ENCODE results near the gene RPL18.
A peak's percentile ranks its signal among the peaks of the same experiment; 100 is the strongest.

The RPL18 gene

DNA sequence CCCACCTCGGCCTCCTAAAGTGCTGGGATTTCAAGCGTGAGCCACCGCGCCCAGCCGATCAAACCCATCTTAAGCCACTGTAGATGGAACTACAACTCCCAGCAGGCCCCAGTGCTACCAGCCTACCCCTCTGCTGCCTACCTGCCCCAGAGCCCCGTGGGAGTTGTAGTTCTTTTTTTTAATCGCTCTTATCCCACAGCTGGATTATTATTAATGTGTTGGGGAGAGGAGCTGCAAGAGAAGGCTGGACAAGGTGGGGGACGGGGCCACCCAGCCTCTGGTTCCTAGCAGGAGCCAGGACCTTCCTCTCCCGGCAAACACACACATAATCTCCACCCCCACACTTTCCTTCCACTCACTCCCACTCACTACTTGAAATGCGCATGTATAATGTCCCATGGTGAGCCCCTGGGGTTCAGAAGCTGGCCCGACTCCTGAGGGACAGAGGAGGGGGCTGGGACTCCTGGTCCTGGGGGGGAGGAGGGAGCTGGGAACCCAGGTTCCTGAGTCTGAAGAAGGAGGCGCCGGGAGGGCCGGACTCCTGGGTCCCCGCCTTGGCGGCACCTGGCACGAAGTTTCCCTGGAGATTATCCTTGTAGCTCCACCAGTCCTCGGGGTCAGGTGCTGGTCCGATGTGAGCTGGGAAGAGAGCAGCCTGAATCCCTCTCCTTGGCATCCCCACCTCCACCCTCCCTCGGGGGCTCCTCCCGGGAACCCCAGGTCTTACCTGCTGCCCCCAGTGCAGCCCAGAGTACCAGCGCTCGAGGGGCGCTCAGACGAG, 26.1 kb upstream of the RPL18 start:
- Histone ChIP-seq H3K4me3 (ENCODE audit: low read length in 2 of 2) (peak overlapping the region; percentile 53 to 64), H3K9ac (ENCODE audit: low read depth in 1 of 2, low read length in 2 of 2) (peak overlapping the region; percentile 43 to 59), H3K27me3 (ENCODE audit: control insufficient read depth in 2 of 2, insufficient read depth in 2 of 2, low read length in 2 of 2) (peaks cover 0 to 11% of the 10 kb centered on the region in 2 donors), H3K36me3 (ENCODE audit: control insufficient read depth in 2 of 2, insufficient read depth in 2 of 2, low read length in 2 of 2) (no peaks in the 10 kb centered on the region), H3K9me3 (ENCODE audit: control insufficient read depth in 2 of 2, low read length in 2 of 2) (no peaks in the 10 kb centered on the region), H3K4me1 (ENCODE audit: control insufficient read depth in 2 of 2, insufficient read depth in 2 of 2, low read length in 2 of 2) (peaks cover 8 to 16% of the 10 kb centered on the region in 2 donors), H3K27ac (ENCODE audit: low read depth in 2 of 2, low read length in 2 of 2) (peak overlapping the region; percentile 52 to 75)

- Histone ChIP-seq H3K27ac (ENCODE audit: low read depth in 2 of 2, low read length in 2 of 2) (no peak overlapping the region), H3K27me3 (ENCODE audit: control insufficient read depth in 2 of 2, insufficient read depth in 2 of 2, low read length in 2 of 2) (peaks cover 0 to 11% of the 10 kb centered on the region in 2 donors), H3K9ac (ENCODE audit: low read depth in 1 of 2, low read length in 2 of 2) (no peak overlapping the region), H3K36me3 (ENCODE audit: control insufficient read depth in 2 of 2, insufficient read depth in 2 of 2, low read length in 2 of 2) (no peaks in the 10 kb centered on the region), H3K4me3 (ENCODE audit: low read length in 2 of 2) (no peak overlapping the region), H3K9me3 (ENCODE audit: control insufficient read depth in 2 of 2, low read length in 2 of 2) (no peaks in the 10 kb centered on the region), H3K4me1 (ENCODE audit: control insufficient read depth in 2 of 2, insufficient read depth in 2 of 2, low read length in 2 of 2) (peaks cover 8 to 19% of the 10 kb centered on the region in 2 donors)
These were observed 25.4 kb upstream of the RPL18 start for GRCh38 chr19:48644355-48644754.

- H3K36me3 ChIP-seq (ENCODE audit: control insufficient read depth in 2 of 2, insufficient read depth in 2 of 2, low read length in 2 of 2), result no peaks in the 10 kb centered on the region
- no peak overlapping the region for H3K4me3 ChIP-seq (ENCODE audit: low read length in 2 of 2)
- H3K27me3 ChIP-seq (ENCODE audit: control insufficient read depth in 2 of 2, insufficient read depth in 2 of 2, low read length in 2 of 2), result peaks cover 0 to 11% of the 10 kb centered on the region in 2 donors
- no peaks in the 10 kb centered on the region for H3K9me3 ChIP-seq (ENCODE audit: control insufficient read depth in 2 of 2, low read length in 2 of 2)
- H3K9ac ChIP-seq (ENCODE audit: low read depth in 1 of 2, low read length in 2 of 2), result no peak overlapping the region
- H3K27ac ChIP-seq (ENCODE audit: low read depth in 2 of 2, low read length in 2 of 2), result no peak overlapping the region
- H3K4me1 ChIP-seq (ENCODE audit: control insufficient read depth in 2 of 2, insufficient read depth in 2 of 2, low read length in 2 of 2), result peaks cover 17 to 25% of the 10 kb centered on the region in 2 donors
These were observed 23.9 kb upstream of the RPL18 start for GRCh38 chr19:48642862-48643261.

DNA sequence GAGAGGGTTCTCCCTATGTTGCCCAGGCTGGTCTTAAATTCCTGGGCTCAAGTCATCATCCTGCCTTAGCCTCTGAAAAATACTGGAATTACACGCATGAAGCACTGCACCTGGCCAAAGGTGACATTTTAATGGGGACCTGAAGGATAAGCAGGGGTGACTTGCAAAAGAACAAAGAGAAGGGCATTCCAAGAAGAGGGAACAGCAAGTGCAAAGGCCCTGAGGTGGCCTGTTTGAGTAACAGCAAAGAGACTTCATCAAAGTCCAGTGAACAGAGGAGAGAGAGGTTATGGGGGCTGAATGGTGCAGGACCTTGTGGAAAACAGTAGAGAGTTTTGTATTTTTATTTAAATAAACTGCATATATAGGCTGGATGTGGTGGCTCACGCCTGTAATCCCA, 22.9 kb upstream of the RPL18 start:
- Histone ChIP-seq H3K9ac (ENCODE audit: low read depth in 1 of 2, low read length in 2 of 2) (no peak overlapping the region), H3K36me3 (ENCODE audit: control insufficient read depth in 2 of 2, insufficient read depth in 2 of 2, low read length in 2 of 2) (no peaks in the 10 kb centered on the region), H3K27me3 (ENCODE audit: control insufficient read depth in 2 of 2, insufficient read depth in 2 of 2, low read length in 2 of 2) (peaks cover 0 to 7% of the 10 kb centered on the region in 2 donors), H3K27ac (ENCODE audit: low read depth in 2 of 2, low read length in 2 of 2) (no peak overlapping the region), H3K9me3 (ENCODE audit: control insufficient read depth in 2 of 2, low read length in 2 of 2) (no peaks in the 10 kb centered on the region), H3K4me1 (ENCODE audit: control insufficient read depth in 2 of 2, insufficient read depth in 2 of 2, low read length in 2 of 2) (peaks cover 17 to 25% of the 10 kb centered on the region in 2 donors), H3K4me3 (ENCODE audit: low read length in 2 of 2) (no peak overlapping the region)

GRCh38 chr19:48639483-48640375, 20.8 kb upstream of the RPL18 start:
- H3K4me3 ChIP-seq (ENCODE audit: low read length in 2 of 2), result no peak overlapping the region
- H3K4me1 ChIP-seq (ENCODE audit: control insufficient read depth in 2 of 2, insufficient read depth in 2 of 2, low read length in 2 of 2), result peaks cover 15% of the 10 kb centered on the region in 2 donors
- H3K36me3 ChIP-seq (ENCODE audit: control insufficient read depth in 2 of 2, insufficient read depth in 2 of 2, low read length in 2 of 2), result no peaks in the 10 kb centered on the region
- H3K9ac ChIP-seq (ENCODE audit: low read depth in 1 of 2, low read length in 2 of 2), result peak overlapping the region in 1 of 2 donors; percentile 1
- H3K9me3 ChIP-seq (ENCODE audit: control insufficient read depth in 2 of 2, low read length in 2 of 2), result no peaks in the 10 kb centered on the region
- no peak overlapping the region for H3K27ac ChIP-seq (ENCODE audit: low read depth in 2 of 2, low read length in 2 of 2)
- H3K27me3 ChIP-seq (ENCODE audit: control insufficient read depth in 2 of 2, insufficient read depth in 2 of 2, low read length in 2 of 2), result no peaks in the 10 kb centered on the region

DNA sequence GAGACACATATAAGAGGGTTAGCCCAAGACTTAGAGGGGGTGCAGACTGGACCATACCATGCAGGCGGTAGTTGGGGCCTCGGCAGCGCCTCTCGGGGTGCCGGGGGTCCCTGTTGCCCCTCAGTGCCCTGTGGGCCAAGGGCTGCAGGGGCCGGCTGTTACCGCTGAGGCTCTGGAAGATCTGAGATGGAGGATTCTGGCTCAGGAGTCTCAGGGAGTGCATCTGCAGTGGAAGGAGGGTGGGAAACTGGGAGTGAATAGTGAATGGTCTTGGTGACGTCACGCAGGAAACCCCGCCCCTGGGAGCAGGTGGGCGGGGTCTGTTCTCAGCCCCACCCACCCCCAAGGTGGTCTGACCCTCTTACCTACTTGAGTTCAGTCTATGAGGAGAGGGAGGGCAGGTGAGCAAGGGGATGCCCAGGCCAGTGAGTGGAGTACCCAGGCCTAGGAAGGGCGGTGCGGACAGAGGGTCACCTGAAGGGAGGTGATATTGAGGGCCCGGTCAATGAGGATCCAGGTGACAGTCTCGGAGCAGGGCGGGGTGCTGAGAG, 19.9 kb upstream of the RPL18 start:
- Histone ChIP-seq H3K27ac (ENCODE audit: low read depth in 2 of 2, low read length in 2 of 2) (peak overlapping the region; percentile 97 to 98), H3K4me3 (ENCODE audit: low read length in 2 of 2) (peak overlapping the region; percentile 25 to 89), H3K36me3 (ENCODE audit: control insufficient read depth in 2 of 2, insufficient read depth in 2 of 2, low read length in 2 of 2) (no peaks in the 10 kb centered on the region), H3K9me3 (ENCODE audit: control insufficient read depth in 2 of 2, low read length in 2 of 2) (no peaks in the 10 kb centered on the region), H3K9ac (ENCODE audit: low read depth in 1 of 2, low read length in 2 of 2) (peak overlapping the region; percentile 16 to 80), H3K4me1 (ENCODE audit: control insufficient read depth in 2 of 2, insufficient read depth in 2 of 2, low read length in 2 of 2) (peaks cover 21 to 22% of the 10 kb centered on the region in 2 donors), H3K27me3 (ENCODE audit: control insufficient read depth in 2 of 2, insufficient read depth in 2 of 2, low read length in 2 of 2) (no peaks in the 10 kb centered on the region)

DNA sequence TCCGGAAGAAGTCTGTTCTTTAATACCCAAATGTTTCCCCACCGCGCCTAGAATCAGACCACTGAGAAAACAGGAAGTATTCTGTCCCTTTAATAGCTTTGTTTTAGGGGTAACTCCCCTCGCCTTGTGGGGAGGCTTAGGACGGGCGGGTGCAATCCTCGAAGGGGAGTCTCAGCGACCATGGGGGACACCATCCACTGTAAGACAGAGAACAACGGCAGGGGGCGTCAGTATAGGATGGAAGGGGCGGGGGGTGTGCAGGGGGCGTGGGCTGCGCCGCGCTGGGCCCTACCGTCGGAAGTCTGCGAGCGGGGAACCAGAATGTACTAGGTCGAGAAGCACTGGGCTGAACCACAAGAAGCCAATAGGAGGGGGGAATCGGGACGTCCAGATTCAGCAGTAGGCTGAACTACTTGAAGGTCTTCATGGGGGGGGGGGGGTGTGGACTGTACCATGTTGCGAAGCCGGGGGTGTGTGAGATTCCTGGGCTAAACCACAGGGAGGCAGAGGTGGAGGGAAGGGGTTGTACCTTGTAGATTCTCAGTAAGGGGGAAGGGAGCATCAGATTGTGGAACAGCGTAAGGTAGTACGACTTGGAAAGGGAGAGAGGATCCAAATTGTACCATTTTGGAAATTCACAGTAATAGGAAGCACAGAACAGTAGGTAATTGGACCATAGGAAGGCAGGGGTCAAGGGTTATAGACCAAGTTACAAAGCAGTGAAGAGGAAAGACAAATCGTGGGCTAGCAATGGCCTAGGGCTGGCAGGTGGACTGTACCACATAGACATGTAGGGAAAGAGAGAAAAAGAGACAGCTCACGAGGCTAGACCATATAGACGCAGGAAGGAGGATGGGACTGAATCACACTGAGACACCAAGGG, 19.2 kb upstream of the RPL18 start:
- Histone ChIP-seq H3K27ac (ENCODE audit: low read depth in 2 of 2, low read length in 2 of 2) (peak overlapping the region; percentile 97 to 98), H3K36me3 (ENCODE audit: control insufficient read depth in 2 of 2, insufficient read depth in 2 of 2, low read length in 2 of 2) (no peaks in the 10 kb centered on the region), H3K9ac (ENCODE audit: low read depth in 1 of 2, low read length in 2 of 2) (peak overlapping the region; percentile 85 to 87), H3K9me3 (ENCODE audit: control insufficient read depth in 2 of 2, low read length in 2 of 2) (no peaks in the 10 kb centered on the region), H3K27me3 (ENCODE audit: control insufficient read depth in 2 of 2, insufficient read depth in 2 of 2, low read length in 2 of 2) (no peaks in the 10 kb centered on the region), H3K4me3 (ENCODE audit: low read length in 2 of 2) (peak overlapping the region; percentile 86 to 89), H3K4me1 (ENCODE audit: control insufficient read depth in 2 of 2, insufficient read depth in 2 of 2, low read length in 2 of 2) (peaks cover 28 to 29% of the 10 kb centered on the region in 2 donors)

GRCh38 chr19:48637449-48637947, 18.5 kb upstream of the RPL18 start:
- peak overlapping the region; percentile 86 to 89 for H3K4me3 ChIP-seq (ENCODE audit: low read length in 2 of 2)
- H3K27me3 ChIP-seq (ENCODE audit: control insufficient read depth in 2 of 2, insufficient read depth in 2 of 2, low read length in 2 of 2), result no peaks in the 10 kb centered on the region
- peaks cover 2 to 6% of the 10 kb centered on the region in 2 donors for H3K36me3 ChIP-seq (ENCODE audit: control insufficient read depth in 2 of 2, insufficient read depth in 2 of 2, low read length in 2 of 2)
- no peaks in the 10 kb centered on the region for H3K9me3 ChIP-seq (ENCODE audit: control insufficient read depth in 2 of 2, low read length in 2 of 2)
- peak overlapping the region; percentile 97 to 98 for H3K27ac ChIP-seq (ENCODE audit: low read depth in 2 of 2, low read length in 2 of 2)
- peak overlapping the region; percentile 87 for H3K9ac ChIP-seq (ENCODE audit: low read depth in 1 of 2, low read length in 2 of 2)
- H3K4me1 ChIP-seq (ENCODE audit: control insufficient read depth in 2 of 2, insufficient read depth in 2 of 2, low read length in 2 of 2), result peaks cover 35 to 36% of the 10 kb centered on the region in 2 donors

DNA sequence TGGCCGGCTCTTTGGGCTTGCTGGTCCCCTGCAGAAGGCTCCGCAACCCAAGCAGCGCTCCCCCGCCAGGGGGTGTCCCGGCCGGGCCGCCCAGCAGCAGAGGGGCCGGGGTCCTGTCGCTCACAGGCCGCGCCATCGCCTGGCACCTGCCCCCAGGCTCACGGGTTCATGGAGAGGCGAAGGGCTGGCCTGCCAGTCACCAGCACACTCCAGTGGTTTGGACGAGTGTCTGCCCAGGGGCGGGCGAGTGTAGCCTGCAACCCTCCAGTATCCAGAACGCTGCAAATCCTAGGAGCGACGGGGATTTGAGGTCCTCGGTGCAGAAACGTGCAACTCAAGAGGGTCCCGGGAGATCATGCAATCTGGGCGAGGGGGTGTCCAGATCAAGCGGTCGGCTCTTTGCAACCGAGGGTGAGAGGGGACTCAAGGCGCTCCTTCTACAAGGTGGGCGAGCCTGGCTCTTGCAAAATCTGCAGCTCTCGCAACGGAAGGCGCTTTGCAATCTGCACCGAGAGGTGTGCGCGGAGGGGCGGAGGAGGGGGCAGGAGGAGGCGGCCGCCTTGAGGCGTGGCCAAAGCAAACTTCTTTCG, 18.0 kb upstream of the RPL18 start, which contains the start of gene DBP:
DBP (minus strand) TSS at position 521 of the 590 bp plus-strand sequence; CDS start at position 136, 385 bp downstream.
- H3K27me3 ChIP-seq (ENCODE audit: control insufficient read depth in 2 of 2, insufficient read depth in 2 of 2, low read length in 2 of 2), result no peaks in the 10 kb centered on the region
- peak within 1 kb of the TSS; percentile 97 to 98 for H3K27ac ChIP-seq (ENCODE audit: low read depth in 2 of 2, low read length in 2 of 2)
- H3K9ac ChIP-seq (ENCODE audit: low read depth in 1 of 2, low read length in 2 of 2), result peak within 1 kb of the TSS; percentile 87
- peak within 1 kb of the TSS; percentile 86 to 89 for H3K4me3 ChIP-seq (ENCODE audit: low read length in 2 of 2)
- H3K4me1 ChIP-seq (ENCODE audit: control insufficient read depth in 2 of 2, insufficient read depth in 2 of 2, low read length in 2 of 2), result peaks cover 36 to 38% of the 10 kb centered on the region in 2 donors
- peaks cover 3 to 8% of the 10 kb centered on the region in 2 donors for H3K36me3 ChIP-seq (ENCODE audit: control insufficient read depth in 2 of 2, insufficient read depth in 2 of 2, low read length in 2 of 2)
- no peaks in the 10 kb centered on the region for H3K9me3 ChIP-seq (ENCODE audit: control insufficient read depth in 2 of 2, low read length in 2 of 2)

All from mucosa of rectum (tissue), 2 donors.